B cell (primary cell): ENCODE data around the gene RECK. TPM values are rescaled to one million over a fixed set of nuclear protein-coding genes. Genes with fewer than 3 reads are reported as not detected.
"Not testable (repeated sequence)": the region's sequence is repeated elsewhere in the genome, so short reads cannot be mapped to it uniquely, and the experiment has no call there.

Experiments
- ATAC-seq: fragments of 200-7000 bp; cut with Tn5 transposase; one replicate; pipeline ENCODE4 v1.10.0; 2021; ENCODE audit warnings: low read depth, mild to moderate bottlenecking, moderate number of reproducible peaks, moderate library complexity
- CTCF ChIA-PET: fragments of 350-600 bp; sonication (Branson Sonifier 250); formaldehyde crosslinking; loops from one replicate; lab custom pipeline; 2021; ENCODE audit warnings: antibody characterized with exemption, inconsistent platforms; lab: Charles Lee
- POLR2A ChIA-PET: fragments of 350-600 bp; sonication (Branson Sonifier 250); formaldehyde crosslinking; loops from one replicate; lab custom pipeline; 2021; ENCODE audit warnings: antibody characterized with exemption; lab: Charles Lee
- DNase-seq: peaks from one replicate; pipeline ENCODE4 v3.0.0; 2013
- H2AFZ ChIP-seq: 2 replicates; pipeline ENCODE4 v1.6.1; 2012; ENCODE audit warnings: mild to moderate bottlenecking, low read depth, low read length; ENCODE audit not compliant: insufficient read depth, poor library complexity, severe bottlenecking
- H3K27ac ChIP-seq, 2 donors: 1 replicate in 1 of 2; 2 replicates in 1 of 2; pipeline ENCODE4 v1.5.1; 2012 to 2013; ENCODE audit warnings: low read length in 2 of 2, mild to moderate bottlenecking in 2 of 2, moderate library complexity in 1 of 2
- H3K27me3 ChIP-seq, 4 experiments: fragments of 200-600 bp in 1 of 4; sonication (generic) in 1 of 4; replicated peaks in 1 of 4; 1 replicate in 2 of 4; 2 replicates in 2 of 4; pipeline versions ENCODE4 v1.6.1 to v1.7.0; 2013 to 2016; ENCODE audit warnings: low read length in 3 of 4, mild to moderate bottlenecking in 2 of 4, mixed read lengths in 1 of 4, moderate library complexity in 1 of 4; ENCODE audit not compliant: insufficient read depth in 4 of 4, control insufficient read depth in 3 of 4; ENCODE audit errors: control extremely low read depth in 1 of 4
- H3K36me3 ChIP-seq, 2 experiments: replicated peaks in 1 of 2; 1 replicate in 1 of 2; 2 replicates in 1 of 2; pipeline versions ENCODE4 v1.6.1 to v1.7.1; 2013; ENCODE audit warnings: low read length in 1 of 2; ENCODE audit not compliant: insufficient read depth in 2 of 2, control insufficient read depth in 1 of 2; ENCODE audit errors: control extremely low read depth in 1 of 2, extremely low read depth in 1 of 2
- H3K4me1 ChIP-seq, 2 donors: fragments of 200-600 bp in 1 of 2; sonication (generic) in 1 of 2; 1 replicate in 1 of 2; 2 replicates in 1 of 2; pipeline versions ENCODE4 v1.5.1 to v1.6.1; 2013 to 2017; ENCODE audit warnings: low read length in 2 of 2; ENCODE audit not compliant: control insufficient read depth in 2 of 2, insufficient read depth in 2 of 2
- H3K4me2 ChIP-seq: replicated peaks from 2 replicates; pipeline ENCODE3; 2012; ENCODE audit warnings: mild to moderate bottlenecking, low read depth, low read length; ENCODE audit not compliant: poor library complexity, severe bottlenecking
- H3K4me3 ChIP-seq, 5 experiments: fragments of 200-600 bp in 1 of 5; sonication (generic) in 1 of 5; 1 replicate in 3 of 5; 2 replicates in 2 of 5; pipeline versions ENCODE4 v1.5.1 to v1.7.0; 2011 to 2016; ENCODE audit warnings: low read length in 4 of 5, mild to moderate bottlenecking in 4 of 5, low read depth in 2 of 5, control low read depth in 1 of 5, moderate library complexity in 1 of 5; ENCODE audit not compliant: insufficient read depth in 1 of 5; ENCODE audit errors: control extremely low read depth in 1 of 5, extremely low read depth in 1 of 5
- H3K79me2 ChIP-seq: fragments of 200-600 bp; sonication (generic); one replicate; pipeline ENCODE4 v1.6.0; 2016; ENCODE audit warnings: low read length; ENCODE audit not compliant: control insufficient read depth, insufficient read depth
- H3K9ac ChIP-seq: fragments of 200-600 bp; sonication (generic); 2 replicates; pipeline ENCODE4 v1.6.1; 2017; ENCODE audit warnings: mild to moderate bottlenecking, low read length, moderate library complexity
- H3K9me3 ChIP-seq, 3 donors: one replicate each; pipeline versions ENCODE4 v1.6.1 to v1.7.1; 2013; ENCODE audit warnings: low read length in 2 of 3; ENCODE audit not compliant: control insufficient read depth in 2 of 3, insufficient read depth in 1 of 3; ENCODE audit errors: control extremely low read depth in 1 of 3
- H4K20me1 ChIP-seq: 2 replicates; pipeline ENCODE4 v1.6.0; 2012; ENCODE audit warnings: mild to moderate bottlenecking, low read length; ENCODE audit not compliant: insufficient read depth, control insufficient read depth, poor library complexity, severe bottlenecking
- H3K27ac Mint-ChIP-seq: one replicate; pipeline ENCODE4 v1.8.0; 2021; ENCODE audit warnings: mixed read lengths
- H3K27me3 Mint-ChIP-seq: one replicate; pipeline ENCODE4 v1.8.0; 2021; ENCODE audit warnings: mixed read lengths
- H3K4me1 Mint-ChIP-seq: one replicate; pipeline ENCODE4 v1.8.0; 2021; ENCODE audit warnings: mixed read lengths
- H3K4me3 Mint-ChIP-seq: one replicate; pipeline ENCODE4 v1.8.0; 2021; ENCODE audit warnings: mixed read lengths
- H3K9me3 Mint-ChIP-seq: one replicate; pipeline ENCODE4 v1.8.0; 2022; ENCODE audit warnings: mixed read lengths; ENCODE audit not compliant: insufficient read depth
- CTCF ChIP-seq: fragments of 200-600 bp; IDR thresholded peaks from one replicate; pipeline ENCODE4 v1.8.0; 2022; ENCODE audit warnings: antibody characterized with exemption, mild to moderate bottlenecking
- EZH2 ChIP-seq: IDR thresholded peaks from 2 replicates; pipeline ENCODE4 v1.6.1; 2012; ENCODE audit warnings: borderline replicate concordance, low read depth, mild to moderate bottlenecking, moderate library complexity, low read length; ENCODE audit not compliant: insufficient read depth, poor library complexity, severe bottlenecking
- whole genome bisulfite sequencing: methylation state at CpG from one replicate; pipeline ENCODE4 v1.1.5; 2013; ENCODE audit warnings: missing lambda C conversion rate; ENCODE audit not compliant: insufficient coverage; 5-methylcytosine and 5-hydroxymethylcytosine counted together
- intact Hi-C: fragments of 100-400 bp; cut with micrococcal nuclease; formaldehyde crosslinking; loops from one replicate; pipeline ENCODE4 v1.10.0; 2022
- polyA plus RNA-seq: library from polyadenylated mRNA; depleted of rRNA; stranded (reverse); fragments of >200 nt; gene quantifications from 2 replicates; pipeline ENCODE4 v1.2.3, GENCODE V29; 2012
- total RNA-seq, 2 donors: library from RNA; stranded (reverse); fragments of 120-200 nt in 1 of 2; gene quantifications; 1 replicate in 1 of 2; 2 replicates in 1 of 2; pipeline versions ENCODE4 v1.2.3 to v1.2.4, GENCODE V29; 2013 to 2022

The RECK gene
- total and polyA plus RNA-seq, 2 donors (not counting 1 experiment from before 2014, with no cell fraction given), result 5.6 to 7.7 TPM

DNA sequence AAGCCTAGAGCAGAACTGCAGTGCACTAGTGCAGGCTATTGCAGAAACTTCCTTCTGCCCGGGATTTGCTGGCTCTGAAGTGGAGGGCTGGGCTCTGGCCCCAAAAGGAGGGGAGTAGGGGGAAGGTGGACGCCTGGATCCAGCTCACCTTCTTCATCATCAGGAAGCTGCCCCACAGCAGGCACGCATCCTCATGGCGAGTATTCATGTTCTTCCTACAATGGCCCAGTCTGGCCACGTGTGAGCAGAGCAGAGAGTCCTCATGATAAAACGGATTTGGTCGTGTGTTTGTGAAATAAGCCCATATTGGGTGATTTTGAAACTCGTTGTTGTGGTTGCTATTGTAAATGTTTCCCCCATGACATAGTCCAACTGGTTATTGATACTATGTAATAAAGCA is 91.6 kb downstream of the RECK start:
- TF ChIP-seq EZH2, result no peak
- no peak for TF ChIP-seq CTCF
- Mint-ChIP-seq H3K4me3 (no peak overlapping the region), H3K27ac (peak overlapping the region; percentile 11), H3K4me1 (peaks cover 11% of the 10 kb centered on the region), H3K27me3 (no peaks in the 10 kb centered on the region), H3K9me3 (no peaks in the 10 kb centered on the region)
- no peak overlapping the region for H3K4me3 ChIP-seq
- ChIA-PET CTCF (no interaction called here), POLR2A (no interaction called here)
- H3K4me2 ChIP-seq, result peak overlapping the region; percentile 45
- no peak overlapping the region for H2AFZ ChIP-seq
- no peaks in the 10 kb centered on the region for H3K9me3 ChIP-seq
- intact Hi-C loops, result no loop called here
- peaks cover 10 to 11% of the 10 kb centered on the region in 2 donors for H3K4me1 ChIP-seq
- no peaks in the 10 kb centered on the region for H3K79me2 ChIP-seq
- H3K27ac ChIP-seq, result no peak overlapping the region
- DNase-seq, result no peak
- no peaks in the 10 kb centered on the region for H4K20me1 ChIP-seq
- ATAC-seq, result no peak
- WGBS, result 77% methylated on average over 7 of the region's 8 CpGs
- H3K9ac ChIP-seq, result no peak overlapping the region
- H3K27me3 ChIP-seq, result no peaks in the 10 kb centered on the region
- H3K36me3 ChIP-seq, result no peaks in the 10 kb centered on the region

- CTCF ChIA-PET, result interaction anchor here (0.8 to 1.3 kb wide), 4 partner anchors 14 to 37 kb away, joined by 3 to 4 read pairs (median 4); no protein-coding TSS in a partner anchor
- no peaks in the 10 kb centered on the region for H3K36me3 ChIP-seq
- H3K4me1 ChIP-seq, result peaks cover 10 to 11% of the 10 kb centered on the region in 2 donors
- POLR2A ChIA-PET, result no interaction called here
- no peaks in the 10 kb centered on the region for H3K79me2 ChIP-seq
- no peak overlapping the region for H3K27ac ChIP-seq
- Mint-ChIP-seq H3K9me3 (no peaks in the 10 kb centered on the region), H3K27me3 (no peaks in the 10 kb centered on the region), H3K4me3 (no peak overlapping the region), H3K27ac (no peak overlapping the region), H3K4me1 (peaks cover 11% of the 10 kb centered on the region)
- no peak overlapping the region for H3K4me2 ChIP-seq
- WGBS, result 100% methylated on average over 12 of the region's 12 CpGs
- DNase-seq (no peak), ATAC-seq (no peak)
- no peaks in the 10 kb centered on the region for H4K20me1 ChIP-seq
- H3K9ac ChIP-seq, result no peak overlapping the region
- TF ChIP-seq CTCF (no peak), EZH2 (no peak)
- H2AFZ ChIP-seq, result no peak overlapping the region
- H3K4me3 ChIP-seq, result no peak overlapping the region
- no peaks in the 10 kb centered on the region for H3K27me3 ChIP-seq
- no peaks in the 10 kb centered on the region for H3K9me3 ChIP-seq
- intact Hi-C loops, result no loop called here
Measured at GRCh38 chr9:36129139-36129538, 92.4 kb downstream of the RECK start.

DNA sequence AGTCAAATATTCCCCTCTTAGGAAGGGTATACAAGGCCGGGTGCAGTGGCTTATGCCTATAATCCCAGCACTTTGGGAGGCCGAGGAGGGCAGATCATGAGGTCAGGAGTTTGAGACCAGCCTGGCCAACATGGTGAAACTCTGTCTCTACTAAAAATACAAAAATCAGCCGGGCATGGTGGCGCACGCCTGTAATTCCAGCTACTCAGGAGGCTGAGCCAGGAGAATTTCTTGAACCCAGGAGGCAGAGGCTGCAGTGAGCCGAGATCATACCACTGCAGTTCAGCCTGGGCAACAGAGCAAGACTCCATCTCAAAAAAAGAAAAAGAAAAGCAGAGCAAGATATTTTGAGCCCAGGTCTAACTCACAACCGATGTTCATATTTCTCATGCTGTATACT is 95.0 kb downstream of the RECK start:
- ATAC-seq, H3K9ac ChIP-seq, H3K9me3 ChIP-seq, DNase-seq, H3K4me2 ChIP-seq, H3K4me3 ChIP-seq, H3K27me3 ChIP-seq, H4K20me1 ChIP-seq, H3K4me3 Mint-ChIP-seq, H3K36me3 ChIP-seq, H2AFZ ChIP-seq, intact Hi-C loops, H3K27me3 Mint-ChIP-seq, H3K79me2 ChIP-seq, POLR2A ChIA-PET, H3K27ac ChIP-seq, H3K9me3 Mint-ChIP-seq, H3K27ac Mint-ChIP-seq: not testable (repeated sequence)
- peaks cover 18% of the 10 kb centered on the region for H3K4me1 Mint-ChIP-seq
- H3K4me1 ChIP-seq, result peaks cover 19 to 20% of the 10 kb centered on the region in 2 donors
- CTCF ChIA-PET, result interaction anchor here (1.8 to 4.1 kb wide), 2 partner anchors 27 to 29 kb away, joined by 6 to 14 read pairs; no protein-coding TSS in a partner anchor
- 88% methylated on average over 5 of the region's 7 CpGs for WGBS
